GM18951 (cell line): ENCODE measurements around the gene EML4.

Experiments
- POLR2A ChIP-seq: IDR thresholded peaks from 4 replicates; pipeline ENCODE4 v1.6.1; 2011; ENCODE audit warnings: mild to moderate bottlenecking; ENCODE audit not compliant: insufficient read length, insufficient read depth; ENCODE audit errors: extremely low read depth
- in situ Hi-C: fragments of 300-500 bp; cut with MboI; formaldehyde crosslinking; loops from one replicate; pipeline ENCODE4 v1.12.0; 2022; ENCODE audit warnings: low sequenced_read_pairs, mixed read lengths, inconsistent platforms; ENCODE audit not compliant: unreplicated experiment

The EML4 gene

GRCh38 chr2:42360890-42361727 lies 192.0 kb downstream of the EML4 start, which contains the start of gene COX7A2L:
Gene COX7A2L, minus strand, starts transcription at chr2:42361217. Its CDS starts 56 bp downstream, at chr2:42361161.
- peak; percentile 72 for TF ChIP-seq POLR2A

GRCh38 chr2:42361728-42362283 lies 192.7 kb downstream of the EML4 start:
- in situ Hi-C loops: loop anchor here (25.0 kb wide), 1 partner anchor 500 kb away; no protein-coding TSS in a partner anchor

More at GRCh38 chr2:42360890-42361727, 192.0 kb downstream of the EML4 start, which contains the start of gene COX7A2L:
- in situ Hi-C loops: loop anchor here (25.0 kb wide), 1 partner anchor 499 kb away; no protein-coding TSS in a partner anchor

GRCh38 chr2:42363413-42363812 lies 194.3 kb downstream of the EML4 start:
- in situ Hi-C loops: loop anchor here (25.0 kb wide), 1 partner anchor 501 kb away; no protein-coding TSS in a partner anchor
- TF ChIP-seq POLR2A: no peak

More at GRCh38 chr2:42361728-42362283, 192.7 kb downstream of the EML4 start:
- no peak for TF ChIP-seq POLR2A

- in situ Hi-C loops: loop anchor here (25.0 kb wide), 1 partner anchor 502 kb away; no protein-coding TSS in a partner anchor
- TF ChIP-seq POLR2A: no peak
Measured at GRCh38 chr2:42364658-42365057, 195.5 kb downstream of the EML4 start.

- no peak for TF ChIP-seq POLR2A
- in situ Hi-C loops: loop anchor here (25.0 kb wide), 1 partner anchor 504 kb away; no protein-coding TSS in a partner anchor
Measured at GRCh38 chr2:42366411-42366810, 197.3 kb downstream of the EML4 start.

- in situ Hi-C loops: loop anchor here (25.0 kb wide), 1 partner anchor 506 kb away; no protein-coding TSS in a partner anchor
- TF ChIP-seq POLR2A: no peak
Measured at GRCh38 chr2:42367835-42368234, 198.7 kb downstream of the EML4 start.

GRCh38 chr2:42368817-42369531 lies 199.8 kb downstream of the EML4 start:
- TF ChIP-seq POLR2A: no peak
- in situ Hi-C loops: loop anchor here (25.0 kb wide), 1 partner anchor 507 kb away; no protein-coding TSS in a partner anchor

GRCh38 chr2:42369532-42370229 lies 200.5 kb downstream of the EML4 start:
- TF ChIP-seq POLR2A: no peak
- in situ Hi-C loops: loop anchor here (25.0 kb wide), 1 partner anchor 507 kb away; no protein-coding TSS in a partner anchor

- TF ChIP-seq POLR2A: no peak
- in situ Hi-C loops: loop anchor here (25.0 kb wide), 1 partner anchor 510 kb away; no protein-coding TSS in a partner anchor
Measured at GRCh38 chr2:42371611-42372473, 202.7 kb downstream of the EML4 start.

- in situ Hi-C loops: loop anchor here (25.0 kb wide), 1 partner anchor 510 kb away; no protein-coding TSS in a partner anchor
- TF ChIP-seq POLR2A: no peak
Measured at GRCh38 chr2:42372474-42373200, 203.5 kb downstream of the EML4 start.

GRCh38 chr2:42376758-42377157 lies 207.6 kb downstream of the EML4 start:
- no peak for TF ChIP-seq POLR2A
- in situ Hi-C loops: no loop called here
